ENCODE results near the gene KIF13A. TPM values are rescaled to one million over a fixed set of nuclear protein-coding genes. Genes with fewer than 3 reads are reported as not detected.
"Not testable (repeated sequence)": the region's sequence is repeated elsewhere in the genome, so short reads cannot be mapped to it uniquely, and the experiment has no call there.

The KIF13A gene
- total RNA-seq, 1 donor from 2014 or later: 145 TPM

DNA sequence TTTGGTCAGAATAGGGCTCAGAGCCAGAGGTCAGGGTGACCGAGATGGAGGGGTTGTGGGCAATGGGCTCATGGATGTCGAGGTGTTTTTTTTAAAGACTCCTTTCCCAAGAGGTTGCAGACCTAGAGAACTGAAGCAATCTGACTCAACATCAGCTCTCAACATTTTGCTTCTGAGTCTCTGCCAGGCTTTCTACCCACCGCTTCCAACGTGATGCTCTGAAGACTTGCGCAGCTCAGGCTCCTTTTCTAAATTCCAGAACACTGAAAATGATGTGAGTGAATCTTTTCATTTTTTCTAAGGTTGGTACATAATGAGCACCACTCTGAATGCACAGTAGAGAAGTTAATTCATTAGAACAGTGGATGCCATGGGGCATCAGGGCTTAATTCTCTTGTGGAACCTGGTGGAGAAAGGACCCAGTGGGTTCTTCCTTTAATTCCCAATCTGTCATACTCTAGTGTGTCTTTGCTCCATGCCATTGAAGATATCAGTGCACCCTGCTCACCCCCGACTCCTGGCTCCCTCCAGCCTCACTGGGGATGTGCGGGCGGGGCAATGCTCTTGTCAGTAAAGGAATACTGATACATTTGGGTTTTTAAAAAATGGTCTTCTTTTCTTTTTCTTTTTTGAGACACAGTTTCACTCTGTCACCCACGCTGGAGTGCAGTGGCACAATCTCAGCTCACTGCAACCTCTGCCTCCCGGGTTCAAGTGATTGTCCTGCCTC, 17.0 kb upstream of the KIF13A start:
- DNase-seq (ENCODE audit: low spot score): no peak
- intact Hi-C loops (cut with DNase I): no loop called here

DNA sequence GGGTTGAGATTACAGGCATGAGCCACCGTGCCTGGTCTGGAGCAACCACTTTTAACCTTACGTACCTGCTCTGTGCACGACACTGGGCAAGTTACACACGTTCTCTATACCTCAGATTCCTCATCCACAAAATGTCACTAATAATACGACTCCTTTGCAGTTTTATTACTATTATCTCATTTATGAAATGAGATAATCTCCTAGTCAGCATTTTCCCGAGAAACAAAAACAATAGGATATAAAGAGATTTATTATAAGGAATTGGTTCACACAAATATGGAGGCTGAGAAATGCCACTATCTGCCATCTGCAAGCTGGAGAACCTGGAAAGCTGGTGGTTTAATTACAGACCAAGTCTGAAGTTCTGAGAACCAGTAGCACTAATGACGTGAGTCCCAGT, 12.0 kb upstream of the KIF13A start:
- no peak for DNase-seq (ENCODE audit: low spot score)
- intact Hi-C loops (cut with DNase I): no loop called here

DNA sequence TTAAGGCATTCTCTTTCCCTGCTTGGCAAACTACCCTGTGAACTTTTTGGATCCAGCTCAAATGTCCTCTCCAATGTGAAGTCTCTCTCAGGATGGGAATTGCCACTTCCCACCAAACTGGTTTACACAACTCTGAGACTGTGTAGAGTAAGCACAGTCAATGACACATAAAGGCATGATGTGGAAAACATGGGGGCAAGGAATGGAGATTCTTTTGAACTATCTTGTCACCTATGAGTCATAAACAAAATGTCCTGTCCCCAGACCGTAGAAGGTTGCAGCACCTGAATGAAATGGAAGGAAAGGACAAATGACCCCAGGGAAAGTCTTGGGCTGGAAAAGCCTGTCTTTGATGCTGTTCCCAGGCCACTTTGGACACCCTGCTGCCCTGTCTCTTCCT, 11.0 kb upstream of the KIF13A start:
- intact Hi-C loops (cut with DNase I): no loop called here
- DNase-seq (ENCODE audit: low spot score): no peak

DNA sequence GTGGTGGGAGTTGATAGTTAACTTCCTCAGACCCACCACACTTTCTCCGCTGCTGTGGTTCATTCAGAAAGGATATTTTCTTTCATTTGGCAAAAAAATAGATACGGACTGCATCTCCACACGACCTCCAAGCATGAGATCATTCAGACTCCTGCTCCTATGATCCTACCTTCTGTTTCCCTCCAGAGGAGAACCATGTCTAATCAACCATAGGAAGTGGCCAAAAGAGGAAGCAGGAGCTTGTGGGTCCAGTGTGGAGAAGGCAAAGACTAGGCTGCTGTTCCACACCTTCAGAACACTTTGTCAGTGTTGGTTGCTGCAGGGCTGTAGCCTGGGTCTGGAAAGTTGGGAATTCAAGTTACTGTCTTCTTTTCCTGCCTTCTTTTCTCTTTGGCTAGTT, 10.6 kb upstream of the KIF13A start:
- no peak for DNase-seq (ENCODE audit: low spot score)
- intact Hi-C loops (cut with DNase I): no loop called here

DNA sequence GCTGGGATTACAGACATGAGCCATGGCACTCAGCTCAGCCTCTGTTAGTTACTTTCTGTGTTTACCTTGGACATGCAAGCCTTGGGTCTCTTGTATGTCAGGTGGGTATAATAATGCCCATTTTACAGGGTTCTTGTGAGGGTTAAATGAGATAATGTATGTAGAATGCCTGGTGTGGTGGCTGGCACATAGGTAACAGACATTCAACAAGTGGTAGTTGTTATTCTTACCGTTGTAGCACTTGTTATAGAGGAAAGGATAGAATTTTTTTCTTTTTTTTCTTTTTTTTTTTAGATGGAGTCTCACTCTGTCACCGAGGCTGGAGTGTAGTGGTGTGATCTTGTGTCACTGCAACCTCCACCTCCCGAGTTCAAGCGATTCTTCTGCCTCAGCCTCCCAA, 8.0 kb upstream of the KIF13A start:
- intact Hi-C loops (cut with DNase I): no loop called here

DNA sequence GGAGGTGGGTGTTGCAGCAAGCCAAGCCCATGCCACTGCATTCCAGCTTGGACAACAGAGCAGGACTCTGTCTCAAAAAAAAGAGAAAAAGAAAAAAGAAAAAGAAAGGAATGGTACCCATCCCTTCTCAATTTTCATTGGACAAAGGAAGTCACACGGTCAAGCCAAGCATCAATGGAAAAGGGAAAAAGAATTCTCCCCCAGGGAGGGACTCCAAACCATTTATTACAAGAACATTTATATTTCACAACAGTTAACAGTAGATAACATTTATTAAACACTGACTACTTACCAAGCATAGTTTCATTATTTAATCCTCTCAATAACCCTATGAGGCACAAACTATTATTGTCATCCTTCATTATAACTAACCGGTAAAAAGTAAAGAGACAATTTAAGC, 6.6 kb upstream of the KIF13A start:
- DNase-seq (ENCODE audit: low spot score): no peak
- intact Hi-C loops (cut with DNase I): no loop called here

More for the DNA sequence above, 8.0 kb upstream of the KIF13A start:
- DNase-seq (ENCODE audit: low spot score): no peak

DNA sequence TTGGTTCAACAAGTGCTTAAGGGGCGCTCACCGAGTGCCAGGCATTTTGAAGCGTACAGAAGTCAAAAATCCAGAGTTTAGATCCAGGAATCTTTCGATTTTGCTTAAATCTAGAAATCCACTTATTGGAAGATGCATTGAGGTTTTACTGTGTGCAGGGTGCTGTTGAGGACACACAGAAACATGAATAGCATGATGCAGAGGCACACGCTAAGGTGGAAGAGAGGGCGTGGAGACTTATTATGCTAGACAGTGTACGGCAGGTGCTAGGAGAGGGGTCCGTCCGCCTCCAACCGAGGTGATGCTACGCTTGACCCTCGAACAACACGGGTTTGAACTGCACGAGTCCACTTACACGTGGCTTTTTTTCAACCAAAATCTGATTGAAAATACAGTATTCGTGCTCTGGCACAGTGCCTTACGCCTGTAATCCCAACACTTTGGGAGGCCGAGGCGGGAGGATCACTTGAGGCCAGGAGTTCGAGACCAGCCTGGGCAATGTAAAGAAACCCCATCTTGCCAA, 1.0 kb upstream of the KIF13A start:
- DNase-seq (ENCODE audit: low spot score): no peak
- intact Hi-C loops (cut with DNase I): loop anchor here (2.0 to 10.0 kb wide), 4 partner anchors 121 to 284 kb away; partner anchors contain the start of genes NHLRC1 and NUP153

DNA sequence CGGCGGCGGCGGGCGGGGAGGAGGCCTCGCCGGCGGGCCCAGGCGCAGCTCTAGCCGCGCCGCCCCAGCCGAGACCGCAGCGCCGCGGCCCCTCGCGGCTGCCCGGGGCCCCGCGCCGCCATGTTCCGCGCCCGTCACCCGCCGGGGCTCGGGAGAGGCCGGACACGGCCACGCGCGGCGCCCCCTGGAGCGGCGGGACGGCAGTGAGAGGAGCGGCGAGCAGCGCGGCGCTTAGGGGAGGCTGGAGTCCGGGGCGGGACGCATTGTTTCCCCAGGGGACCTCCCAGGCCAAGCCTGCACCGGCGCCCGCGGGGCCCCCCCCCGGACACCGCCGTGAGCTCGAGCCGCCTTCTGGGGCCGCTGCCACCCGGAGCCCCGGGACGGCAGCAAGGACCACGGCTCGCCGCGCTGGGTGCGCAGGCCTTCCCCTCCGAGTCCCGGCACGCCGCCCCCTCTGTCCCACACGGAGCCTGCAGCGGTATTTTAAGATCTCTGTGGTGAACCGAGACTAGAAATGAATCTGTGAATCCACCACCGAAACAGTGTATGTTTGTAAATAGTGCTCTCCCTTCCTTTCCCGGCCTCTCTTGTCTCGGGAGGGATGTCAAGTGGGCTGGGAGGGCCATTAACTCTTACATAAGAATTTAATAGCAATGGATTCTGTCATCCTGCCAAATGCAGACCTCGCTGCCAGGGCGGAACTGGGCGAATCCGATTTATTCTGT, 424 bp upstream of the KIF13A start:
- DNase-seq (ENCODE audit: low spot score): peak; percentile 85
- intact Hi-C loops (cut with DNase I): loop anchor here (2.0 to 10.0 kb wide), 5 partner anchors 55 to 283 kb away; partner anchors contain the start of genes NHLRC1 and NUP153

DNA sequence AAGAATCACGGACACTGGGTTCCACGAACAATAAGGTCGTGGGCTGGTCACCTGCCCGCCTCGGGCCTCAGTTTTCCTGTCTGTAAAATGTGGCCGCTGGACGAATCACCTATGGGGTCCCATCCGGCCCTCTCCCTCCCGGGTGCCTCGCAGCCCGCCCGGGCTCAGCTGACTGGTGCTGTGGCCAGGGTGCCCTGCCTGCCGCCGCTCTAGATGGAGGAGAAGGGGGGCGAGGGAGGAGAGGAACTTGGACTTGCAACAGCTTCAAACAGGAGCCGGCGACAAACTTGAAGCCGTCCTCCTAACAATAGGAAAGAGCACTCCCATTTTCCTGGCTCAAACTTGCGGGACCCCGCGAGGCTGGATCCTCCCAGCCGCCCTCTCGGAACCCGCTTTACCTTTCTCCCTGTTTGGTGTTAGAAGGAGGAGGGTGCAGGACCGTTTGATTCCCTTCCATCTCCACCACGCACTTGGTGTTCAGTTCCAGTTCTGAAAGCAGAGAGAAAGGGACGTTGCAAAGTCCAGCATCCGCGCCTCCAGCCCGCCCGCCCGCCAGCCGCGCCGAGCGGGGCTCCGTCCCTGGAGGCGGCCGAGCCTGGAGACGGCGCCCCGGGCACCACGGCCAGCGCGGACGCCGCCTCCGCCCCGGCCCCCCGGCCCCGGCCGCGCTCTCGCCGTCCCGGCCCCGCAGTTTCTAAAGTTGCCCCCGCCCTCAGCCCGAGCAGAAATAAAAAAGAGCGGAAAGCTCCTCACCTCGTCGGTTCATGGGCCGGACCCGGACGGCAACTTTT, 584 bp downstream of the KIF13A start:
- DNase-seq (ENCODE audit: low spot score): peak; percentile 87
- intact Hi-C loops (cut with DNase I): loop anchor here (2.0 to 10.0 kb wide), 4 partner anchors 54 to 282 kb away; partner anchors contain the start of gene NUP153

DNA sequence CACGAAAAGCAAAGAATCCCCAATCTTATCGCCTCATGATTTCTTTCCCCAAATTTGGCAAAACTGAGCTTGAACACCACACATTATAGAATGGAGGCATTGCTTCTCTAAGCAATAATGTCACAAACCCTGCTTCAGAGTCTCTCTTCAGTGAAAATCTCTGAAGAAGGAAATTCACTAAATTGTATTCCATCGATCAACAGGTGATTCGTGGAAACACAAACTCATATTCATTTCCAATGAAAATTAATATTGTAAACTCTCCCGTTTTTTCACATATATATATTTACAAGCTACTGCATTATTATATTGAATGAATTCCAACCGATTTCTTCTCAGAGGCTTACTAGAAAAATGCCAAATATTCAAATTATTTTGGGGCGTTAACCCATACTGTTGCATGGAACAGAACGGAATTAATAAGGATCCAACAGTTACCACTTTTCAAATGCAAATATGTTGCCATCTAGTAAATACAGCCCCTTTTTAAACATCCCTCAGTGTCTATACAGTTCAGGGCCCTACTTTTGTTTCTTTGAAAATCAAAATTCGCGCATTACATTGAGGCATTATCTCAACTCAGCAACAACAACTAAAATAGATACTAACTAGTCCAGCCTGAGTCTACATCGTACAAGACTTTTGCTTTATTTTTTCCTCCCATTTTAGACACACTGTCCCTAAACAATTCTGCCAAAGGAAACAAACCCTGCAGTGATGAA, 1.3 kb downstream of the KIF13A start:
- DNase-seq (ENCODE audit: low spot score): no peak
- intact Hi-C loops (cut with DNase I): loop anchor here (2.0 to 10.0 kb wide), 4 partner anchors 53 to 281 kb away; partner anchors contain the start of gene NUP153

DNA sequence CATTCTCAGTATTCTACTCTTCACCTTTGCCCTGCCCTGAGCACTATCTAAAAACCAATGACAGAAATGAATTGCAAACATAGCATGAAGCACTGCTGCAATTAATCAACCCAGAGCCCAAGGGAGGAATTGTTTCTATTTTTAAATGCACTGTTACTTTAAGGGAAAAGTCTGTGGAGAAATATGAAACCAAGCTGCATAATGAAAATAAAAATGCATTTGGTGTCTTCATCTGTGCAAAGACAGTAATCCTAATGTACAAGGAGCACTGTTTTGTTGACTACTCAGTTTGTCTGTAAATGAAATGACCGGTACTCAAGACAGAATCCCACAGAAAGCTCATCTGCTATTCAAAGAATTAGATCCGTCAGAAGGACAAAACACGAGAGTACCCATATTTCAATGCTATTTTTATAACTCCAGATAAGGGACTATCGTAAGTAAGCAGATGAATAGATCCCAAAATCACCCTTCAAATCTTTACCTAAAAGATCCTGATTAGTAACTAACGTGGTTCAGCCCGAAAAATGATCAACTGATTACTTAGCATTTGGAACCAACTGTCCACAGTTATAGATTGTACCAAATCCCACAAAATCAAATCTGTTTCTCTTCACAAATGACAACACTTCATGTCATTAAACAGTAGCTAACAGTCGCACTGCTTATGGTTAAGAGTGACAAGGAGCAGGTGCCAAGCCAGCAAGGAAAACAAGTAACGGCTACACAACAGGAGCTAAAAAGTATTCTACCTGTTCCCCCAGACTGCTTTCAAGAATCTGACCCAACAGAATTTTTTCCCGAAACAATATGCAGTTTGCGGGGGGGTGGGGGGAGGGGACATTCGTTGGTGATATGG, 2.4 kb downstream of the KIF13A start:
- intact Hi-C loops (cut with DNase I): loop anchor here (5.0 to 10.0 kb wide), 3 partner anchors 118 to 280 kb away; partner anchors contain the start of gene NUP153
- no peak for DNase-seq (ENCODE audit: low spot score)

DNA sequence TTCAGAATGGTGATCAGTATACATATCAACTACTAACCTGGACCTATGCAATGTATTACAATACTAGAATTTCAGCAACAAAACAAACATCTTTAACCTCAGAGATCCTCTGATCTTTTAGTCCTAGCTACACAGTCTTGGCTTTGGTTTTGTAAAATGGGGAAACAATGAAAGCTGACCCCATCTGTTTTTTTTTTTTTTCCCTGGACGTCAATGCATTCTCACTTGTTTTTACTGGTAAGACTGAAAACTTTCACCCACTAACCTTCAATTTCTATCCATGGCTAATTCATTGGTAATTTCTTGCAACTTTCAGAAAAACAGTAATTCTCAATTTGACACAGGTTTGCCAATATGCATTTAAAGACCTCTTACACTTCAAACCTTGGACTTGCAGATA, 3.0 kb downstream of the KIF13A start:
- intact Hi-C loops (cut with DNase I): loop anchor here (10.0 kb wide), 1 partner anchor 280 kb away; the partner anchor contains the start of gene NUP153
- no peak for DNase-seq (ENCODE audit: low spot score)

DNA sequence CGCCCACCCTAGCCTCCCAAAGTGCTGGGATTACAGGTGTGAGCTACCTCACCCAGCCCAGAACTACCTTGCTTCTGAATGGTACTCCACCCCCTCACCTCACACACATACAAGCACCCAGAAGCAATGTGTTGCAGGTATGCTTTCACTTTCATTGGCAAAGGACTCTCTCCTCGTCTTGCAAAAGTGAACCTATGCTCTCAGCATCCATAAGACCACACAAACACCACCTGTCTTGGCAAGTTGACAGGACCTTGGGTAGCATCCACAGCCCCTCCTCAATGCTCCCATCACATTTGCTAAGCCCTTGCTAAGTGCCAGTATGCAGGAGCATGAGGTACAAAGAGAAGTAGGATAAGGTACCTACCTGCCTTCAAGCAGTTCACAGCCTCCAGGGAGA, 3.7 kb downstream of the KIF13A start:
- intact Hi-C loops (cut with DNase I): loop anchor here (10.0 kb wide), 1 partner anchor 279 kb away; the partner anchor contains the start of gene NUP153
- DNase-seq (ENCODE audit: low spot score): no peak

DNA sequence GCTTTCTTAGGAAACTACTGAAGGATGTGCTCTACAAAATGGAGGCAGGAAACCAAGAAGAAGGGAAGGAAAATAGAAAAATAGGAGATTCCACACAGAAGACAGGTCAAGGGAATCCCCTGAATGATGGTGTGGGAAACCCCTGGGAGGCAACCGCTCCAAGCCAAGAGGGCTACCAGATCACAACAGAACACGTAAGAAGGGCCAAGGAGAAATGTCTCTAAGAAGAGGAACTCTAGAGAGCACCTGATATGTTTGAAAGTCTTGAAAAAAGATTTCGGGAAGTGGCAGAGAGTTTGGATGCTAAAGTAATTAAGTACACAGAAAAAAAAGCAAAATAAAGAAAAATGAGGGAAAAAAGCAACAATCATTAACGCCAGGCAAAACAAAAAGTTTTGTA, 7.1 kb downstream of the KIF13A start:
- intact Hi-C loops (cut with DNase I): loop anchor here (10.0 kb wide), 1 partner anchor 276 kb away; the partner anchor contains the start of gene NUP153

DNA sequence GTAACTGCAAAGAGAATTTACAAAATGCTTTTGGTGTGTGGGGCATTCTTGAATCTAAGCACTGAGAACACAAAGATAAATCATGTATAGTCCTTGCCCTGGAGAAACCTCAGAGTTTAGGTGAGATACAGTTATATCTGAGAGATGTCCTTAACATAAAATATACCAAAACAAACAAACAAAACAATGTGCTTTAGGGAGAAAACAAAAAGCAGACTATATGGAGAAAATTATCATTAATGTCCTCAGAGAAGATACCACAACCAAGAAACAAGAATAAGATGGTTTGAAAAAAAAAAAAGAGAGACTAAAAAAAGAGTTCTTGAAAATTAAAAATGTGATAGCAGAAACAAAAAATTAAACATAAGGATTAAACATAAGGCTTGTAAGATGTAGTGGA, 8.0 kb downstream of the KIF13A start:
- intact Hi-C loops (cut with DNase I): no loop called here
- no peak for DNase-seq (ENCODE audit: low spot score)

More for the DNA sequence above, 7.1 kb downstream of the KIF13A start:
- no peak for DNase-seq (ENCODE audit: low spot score)

DNA sequence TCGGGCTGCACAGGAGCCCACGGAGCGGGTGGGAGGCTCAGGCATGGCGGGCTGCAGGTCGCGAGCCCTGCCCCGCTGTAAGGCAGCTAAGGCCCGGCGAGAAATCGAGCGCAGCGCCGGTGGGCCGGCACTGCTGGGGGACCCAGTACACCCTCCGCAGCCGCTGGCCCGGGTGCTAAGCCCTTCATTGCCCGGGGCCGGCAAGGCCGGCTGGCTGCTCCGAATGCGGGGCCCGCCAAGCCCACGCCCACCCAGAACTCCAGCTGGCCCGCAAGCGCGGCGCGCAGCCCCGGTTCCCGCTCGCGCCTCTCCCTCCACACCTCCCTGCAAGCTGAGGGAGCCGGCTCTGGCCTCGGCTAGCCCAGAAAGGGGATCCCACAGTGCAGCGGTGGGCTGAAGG, 11.2 kb downstream of the KIF13A start:
- DNase-seq (ENCODE audit: low spot score); intact Hi-C loops (cut with DNase I): not testable (repeated sequence)

DNA sequence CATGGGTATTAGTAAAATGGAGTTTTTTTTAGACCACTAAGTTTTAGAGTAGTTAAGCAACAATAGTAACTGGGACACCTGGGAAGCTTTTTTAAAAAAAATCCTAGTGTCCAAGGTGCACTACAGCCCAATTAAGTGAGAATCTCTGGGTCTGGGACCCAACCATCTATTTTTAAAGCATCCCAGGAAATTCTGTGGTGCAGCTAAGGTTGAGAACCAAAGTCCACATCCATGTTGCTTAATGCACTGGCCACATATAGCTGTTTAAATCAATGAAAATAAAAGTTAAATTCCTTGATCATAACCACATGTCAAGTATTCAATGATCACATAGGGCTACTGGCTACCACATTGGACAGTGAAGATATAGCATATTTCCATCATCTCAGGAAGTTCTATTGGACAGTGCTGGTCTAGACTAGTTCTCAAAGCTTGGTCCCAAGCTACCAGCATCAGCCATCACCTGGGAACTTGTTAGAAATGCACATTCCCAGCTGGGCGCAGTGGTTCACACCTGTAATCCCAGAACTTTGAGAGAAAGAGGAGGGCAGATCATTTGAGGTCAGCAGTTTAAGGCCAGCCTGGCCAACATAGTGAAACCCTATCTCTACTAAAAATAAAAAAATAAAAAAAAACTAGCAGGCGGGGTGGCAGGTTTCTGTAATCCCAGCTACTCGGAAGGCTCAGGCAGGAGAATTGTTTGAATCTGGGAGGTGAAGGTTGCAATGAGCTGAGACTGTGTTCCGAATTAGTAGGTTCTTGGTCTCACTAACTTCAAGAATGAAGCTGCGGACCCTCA, 12.7 kb downstream of the KIF13A start:
- DNase-seq (ENCODE audit: low spot score): no peak
- intact Hi-C loops (cut with DNase I): no loop called here

All from cardiac septum (tissue), 1 donor.